WTC11 (cell line): Measurements from ENCODE around the gene PRUNE2.

Source experiments
- ZBTB21 ChIP-seq: sonication (generic); formaldehyde crosslinking; IDR thresholded peaks from 2 replicates; pipeline ENCODE4 v1.8.1; 2023; ENCODE audit warnings: mild to moderate bottlenecking, missing genetic modification reagents, borderline replicate concordance
- TF ChIP-seq, protein P1 (sequence below): fragments of 200-600 bp; IDR thresholded peaks from 2 replicates; pipeline ENCODE4 v1.8.0; 2022; ENCODE audit warnings: antibody characterized with exemption

DNA sequence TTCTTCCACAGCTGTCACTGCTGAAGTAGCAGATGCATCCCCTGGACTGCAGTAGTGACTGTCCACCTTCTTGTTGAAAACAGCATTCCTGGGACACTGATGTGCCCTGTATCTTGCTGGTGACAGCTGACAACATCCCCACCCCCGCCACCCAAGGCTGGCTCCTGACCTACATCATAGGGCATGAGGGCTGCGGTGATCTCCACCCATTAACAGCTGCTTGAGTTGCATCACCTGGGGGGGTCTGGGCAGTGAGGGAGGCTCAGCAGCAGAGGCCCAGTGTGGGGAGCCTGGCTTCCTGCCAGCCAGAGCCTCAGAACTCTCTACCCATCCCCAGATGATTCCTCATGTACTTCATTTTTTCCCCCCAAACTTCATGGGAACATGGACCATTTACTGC, 4.1 kb downstream of the PRUNE2 start:
- TF ChIP-seq, protein P1, sequence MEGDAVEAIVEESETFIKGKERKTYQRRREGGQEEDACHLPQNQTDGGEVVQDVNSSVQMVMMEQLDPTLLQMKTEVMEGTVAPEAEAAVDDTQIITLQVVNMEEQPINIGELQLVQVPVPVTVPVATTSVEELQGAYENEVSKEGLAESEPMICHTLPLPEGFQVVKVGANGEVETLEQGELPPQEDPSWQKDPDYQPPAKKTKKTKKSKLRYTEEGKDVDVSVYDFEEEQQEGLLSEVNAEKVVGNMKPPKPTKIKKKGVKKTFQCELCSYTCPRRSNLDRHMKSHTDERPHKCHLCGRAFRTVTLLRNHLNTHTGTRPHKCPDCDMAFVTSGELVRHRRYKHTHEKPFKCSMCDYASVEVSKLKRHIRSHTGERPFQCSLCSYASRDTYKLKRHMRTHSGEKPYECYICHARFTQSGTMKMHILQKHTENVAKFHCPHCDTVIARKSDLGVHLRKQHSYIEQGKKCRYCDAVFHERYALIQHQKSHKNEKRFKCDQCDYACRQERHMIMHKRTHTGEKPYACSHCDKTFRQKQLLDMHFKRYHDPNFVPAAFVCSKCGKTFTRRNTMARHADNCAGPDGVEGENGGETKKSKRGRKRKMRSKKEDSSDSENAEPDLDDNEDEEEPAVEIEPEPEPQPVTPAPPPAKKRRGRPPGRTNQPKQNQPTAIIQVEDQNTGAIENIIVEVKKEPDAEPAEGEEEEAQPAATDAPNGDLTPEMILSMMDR, result no peak
- TF ChIP-seq ZBTB21, result no peak
